Gastrocnemius medialis (tissue), 4 donors: Measurements from ENCODE around the gene MED25. TPM values are rescaled to one million over a fixed set of nuclear protein-coding genes. Genes with fewer than 3 reads are reported as not detected.

Source experiments
- ATAC-seq, 2 donors: fragments of 150-250 bp; one replicate each; pipeline ENCODE4 v1.9.1; 2016
- DNase-seq, 2 donors: peaks; one replicate each; pipeline ENCODE4 v3.0.0-alpha.2; 2019
- H3K27ac ChIP-seq, 4 donors: fragments of 200-600 bp; sonication (generic); 1 replicate in 1 of 4; 2 replicates in 3 of 4; pipeline ENCODE4 v1.5.1; 2016 to 2018; ENCODE audit warnings: mild to moderate bottlenecking in 2 of 4, moderate library complexity in 1 of 4
- H3K27me3 ChIP-seq, 3 donors: fragments of 200-600 bp; sonication (generic) in 2 of 3; 1 replicate in 1 of 3; 2 replicates in 2 of 3; pipeline versions ENCODE4 v1.5.1 to v1.6.0; 2016 to 2019; ENCODE audit warnings: mild to moderate bottlenecking in 1 of 3, moderate library complexity in 1 of 3
- H3K36me3 ChIP-seq, 2 donors: fragments of 200-600 bp; sonication (generic) in 1 of 2; one replicate each; pipeline ENCODE4 v1.5.1; 2017 to 2018
- H3K4me1 ChIP-seq, 2 donors: fragments of 200-600 bp; sonication (generic) in 1 of 2; one replicate each; pipeline ENCODE4 v1.5.1; 2016 to 2017; ENCODE audit warnings: mild to moderate bottlenecking in 2 of 2
- H3K4me3 ChIP-seq, 4 donors: fragments of 200-600 bp; sonication (generic) in 3 of 4; 1 replicate in 1 of 4; 2 replicates in 3 of 4; pipeline ENCODE4 v1.5.1; 2016 to 2019; ENCODE audit warnings: mild to moderate bottlenecking in 2 of 4
- H3K9me3 ChIP-seq, 3 donors: fragments of 200-600 bp; sonication (generic) in 2 of 3; 1 replicate in 1 of 3; 2 replicates in 2 of 3; pipeline ENCODE4 v1.5.1; 2016 to 2019
- CTCF ChIP-seq, 5 experiments: fragments of 450-650 bp in 3 of 5; fragments of 200-600 bp in 2 of 5; sonication (generic) in 2 of 5; IDR thresholded peaks in 4 of 5; conservative IDR thresholded peaks in 1 of 5; 1 replicate in 4 of 5; 2 replicates in 1 of 5; pipeline ENCODE4 v1.5.1; 2016 to 2019; ENCODE audit warnings: antibody characterized with exemption in 5 of 5, mild to moderate bottlenecking in 3 of 5, moderate library complexity in 3 of 5
- POLR2A ChIP-seq, 2 donors: fragments of 450-650 bp; IDR thresholded peaks; one replicate each; pipeline ENCODE4 v1.6.1; 2017; ENCODE audit warnings: antibody characterized with exemption in 2 of 2, mild to moderate bottlenecking in 2 of 2, moderate library complexity in 2 of 2
- in situ Hi-C, 4 donors: fragments of 200-750 bp; cut with MboI; loops; one replicate each; pipeline versions ENCODE4 v1.15.0 to v1.8.0; 2017; ENCODE audit warnings: low sequenced_read_pairs in 4 of 4
- intact Hi-C: fragments of 100-400 bp; cut with DNase I; formaldehyde crosslinking; loops from one replicate; pipeline ENCODE4 v1.15.1; 2023; ENCODE audit warnings: low total_unique reads
- total RNA-seq, 4 donors: library from RNA; depleted of rRNA; stranded (reverse); fragments of >200 nt; gene quantifications; one replicate each; pipeline versions ENCODE4 v1.1.0 to v1.2.3, GENCODE V29; 2016

The MED25 gene
- total RNA-seq, 4 donors from 2014 or later, result 46.6 to 105 (median 78.7) TPM

DNA sequence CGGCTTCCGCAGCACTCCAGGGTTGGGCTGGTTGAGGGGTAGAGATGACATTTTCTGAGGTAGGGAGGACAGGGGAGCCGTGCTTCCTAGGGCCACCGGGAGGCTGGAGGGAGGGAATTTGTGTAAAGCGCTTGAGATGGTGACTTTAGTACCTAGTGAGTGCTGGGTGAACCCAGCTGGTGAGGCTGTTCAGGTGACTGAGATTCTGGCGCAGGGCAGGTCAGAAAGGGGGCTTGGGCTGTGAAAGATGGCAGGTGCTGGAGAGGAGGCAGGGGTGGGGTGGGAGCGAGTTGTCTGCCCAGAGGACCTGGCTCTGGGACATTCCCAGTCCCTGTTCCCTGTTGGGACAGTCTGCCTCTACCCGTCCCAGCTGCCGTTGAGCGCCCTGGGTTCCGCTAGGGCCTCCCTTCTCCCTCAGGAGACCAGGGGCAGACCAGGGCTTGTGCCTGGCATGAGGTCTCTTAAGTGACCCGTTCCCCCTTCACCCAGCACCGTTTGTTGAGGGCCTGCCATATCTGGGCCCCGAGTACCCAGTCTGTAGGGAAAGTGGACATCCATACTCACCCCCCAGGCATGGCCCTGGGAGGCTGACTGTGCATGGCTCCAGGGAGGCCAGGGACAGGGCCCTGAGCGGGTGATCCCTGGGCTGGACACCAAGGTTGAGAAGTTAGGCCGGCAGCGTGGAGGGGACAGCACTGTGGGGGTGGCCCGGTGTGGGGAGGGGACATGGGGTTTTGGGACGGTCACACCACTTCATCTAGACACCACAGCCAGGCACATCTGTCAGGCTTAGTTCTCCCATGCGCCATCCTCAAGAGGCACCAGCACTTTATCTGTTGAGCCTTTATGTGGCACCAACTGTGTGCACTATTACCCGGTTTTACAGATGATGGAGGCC, 37.8 kb downstream of the MED25 start:
- Histone ChIP-seq H3K36me3 (peaks cover 0 to 46% of the 10 kb centered on the region in 2 donors), H3K4me1 (peaks cover 16 to 24% of the 10 kb centered on the region in 2 donors), H3K27me3 (no peaks in the 10 kb centered on the region), H3K9me3 (no peaks in the 10 kb centered on the region), H3K27ac (peak overlapping the region in 3 of 4 donors; percentile 1 to 43 (median 8)), H3K4me3 (no peak overlapping the region)
- in situ Hi-C loops, result no loop called here
- TF ChIP-seq POLR2A (IDR thresholded peaks at IDR 0.05) (no peak), CTCF (IDR thresholded peaks at IDR 0.05 in 4 of 5, conservative IDR thresholded peaks at IDR 0.05 in 1 of 5) (no peak)
- intact Hi-C loops, result no loop called here
- DNase-seq, result no peak
- ATAC-seq, result no peak

- intact Hi-C loops (no loop called here), in situ Hi-C loops (no loop called here)
- Histone ChIP-seq H3K4me1 (peaks cover 16 to 24% of the 10 kb centered on the region in 2 donors), H3K4me3 (no peak overlapping the region), H3K27ac (peak overlapping the region in 1 of 4 donors; percentile 1), H3K36me3 (peaks cover 0 to 53% of the 10 kb centered on the region in 2 donors), H3K9me3 (no peaks in the 10 kb centered on the region), H3K27me3 (no peaks in the 10 kb centered on the region)
- ATAC-seq (no peak), DNase-seq (no peak)
- TF ChIP-seq CTCF (IDR thresholded peaks at IDR 0.05 in 4 of 5, conservative IDR thresholded peaks at IDR 0.05 in 1 of 5) (no peak), POLR2A (IDR thresholded peaks at IDR 0.05) (no peak)
Measured at GRCh38 chr19:49856574-49857021, 38.5 kb downstream of the MED25 start.

- Histone ChIP-seq H3K27ac (peak overlapping the region in 2 of 4 donors; percentile 52 to 57), H3K9me3 (no peaks in the 10 kb centered on the region), H3K27me3 (no peaks in the 10 kb centered on the region), H3K4me1 (peaks cover 11 to 19% of the 10 kb centered on the region in 2 donors), H3K36me3 (peaks cover 0 to 57% of the 10 kb centered on the region in 2 donors), H3K4me3 (no peak overlapping the region)
- DNase-seq (no peak), ATAC-seq (no peak)
- TF ChIP-seq CTCF (IDR thresholded peaks at IDR 0.05 in 4 of 5, conservative IDR thresholded peaks at IDR 0.05 in 1 of 5) (no peak), POLR2A (IDR thresholded peaks at IDR 0.05) (no peak)
- intact Hi-C loops, result no loop called here
- in situ Hi-C loops, result no loop called here
Measured at GRCh38 chr19:49857061-49857837, 39.2 kb downstream of the MED25 start.

GRCh38 chr19:49857838-49858087, 39.7 kb downstream of the MED25 start:
- Histone ChIP-seq H3K4me1 (peaks cover 6 to 13% of the 10 kb centered on the region in 2 donors), H3K4me3 (no peak overlapping the region), H3K27me3 (no peaks in the 10 kb centered on the region), H3K36me3 (peaks cover 0 to 57% of the 10 kb centered on the region in 2 donors), H3K9me3 (no peaks in the 10 kb centered on the region), H3K27ac (peak overlapping the region in 3 of 4 donors; percentile 5 to 57 (median 52))
- TF ChIP-seq CTCF (IDR thresholded peaks at IDR 0.05 in 4 of 5, conservative IDR thresholded peaks at IDR 0.05 in 1 of 5) (no peak), POLR2A (IDR thresholded peaks at IDR 0.05) (no peak)
- DNase-seq, result no peak
- intact Hi-C loops, result no loop called here
- ATAC-seq, result no peak
- in situ Hi-C loops, result no loop called here
